Measurements from ENCODE around the gene SNX7. TPM values are rescaled to one million over a fixed set of nuclear protein-coding genes. Genes with fewer than 3 reads are reported as not detected.

Gene SNX7
- total RNA-seq, 2 donors from 2014 or later = 45.0 to 48.5 TPM

GRCh38 chr1:98669355-98670296 lies 8.1 kb downstream of the SNX7 start:
- no peaks in the 10 kb centered on the region for H3K36me3 ChIP-seq
- intact Hi-C loops (cut with DNase I) = no loop called here
- no peaks in the 10 kb centered on the region for H3K27me3 ChIP-seq
- H3K27ac ChIP-seq = no peak overlapping the region
- TF ChIP-seq CTCF (IDR thresholded peaks at IDR 0.05) = no peak
- no peak overlapping the region for H3K4me3 ChIP-seq
- DNase-seq = no peak
- no peak overlapping the region for H3K9ac ChIP-seq (ENCODE audit: low read depth in 2 of 2, low read length in 2 of 2)
- no peaks in the 10 kb centered on the region for H3K9me3 ChIP-seq
- H3K4me1 ChIP-seq = no peaks in the 10 kb centered on the region

- H3K4me1 ChIP-seq = no peaks in the 10 kb centered on the region
- H3K27me3 ChIP-seq = no peaks in the 10 kb centered on the region
- no peaks in the 10 kb centered on the region for H3K9me3 ChIP-seq
- intact Hi-C loops (cut with DNase I) = no loop called here
- no peak for TF ChIP-seq CTCF (IDR thresholded peaks at IDR 0.05)
- no peak overlapping the region for H3K4me3 ChIP-seq
- no peak for DNase-seq
- no peak overlapping the region for H3K27ac ChIP-seq
- H3K36me3 ChIP-seq = no peaks in the 10 kb centered on the region
- no peak overlapping the region for H3K9ac ChIP-seq (ENCODE audit: low read depth in 2 of 2, low read length in 2 of 2)
Observed at GRCh38 chr1:98672189-98672588, 10.7 kb downstream of the SNX7 start.

GRCh38 chr1:98674075-98674781 lies 12.7 kb downstream of the SNX7 start:
- no peak for TF ChIP-seq CTCF (IDR thresholded peaks at IDR 0.05)

DNA sequence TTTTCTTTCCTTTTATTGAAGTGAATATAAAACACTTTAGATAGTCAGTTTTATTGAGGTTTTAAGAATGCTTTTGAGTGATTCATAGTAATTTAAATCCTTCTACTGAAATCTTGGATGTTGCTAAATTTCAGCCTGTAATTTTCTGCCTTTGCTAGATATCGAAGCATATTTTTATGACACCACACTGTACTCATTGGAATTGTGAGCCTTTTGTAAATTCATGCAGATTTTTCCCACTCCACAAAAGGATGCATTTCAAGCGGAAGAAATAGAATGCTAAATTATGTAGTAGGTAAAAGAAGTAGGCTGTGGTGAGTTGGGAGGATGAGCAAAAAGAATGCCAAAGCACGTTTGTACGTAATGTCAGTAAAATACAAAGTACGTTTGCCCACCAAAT lies 13.8 kb downstream of the SNX7 start:
- no peaks in the 10 kb centered on the region for H3K36me3 ChIP-seq
- no peaks in the 10 kb centered on the region for H3K9me3 ChIP-seq
- H3K4me1 ChIP-seq = no peaks in the 10 kb centered on the region
- H3K27ac ChIP-seq = no peak overlapping the region
- H3K4me3 ChIP-seq = no peak overlapping the region
- H3K27me3 ChIP-seq = no peaks in the 10 kb centered on the region
- no peak for TF ChIP-seq CTCF (IDR thresholded peaks at IDR 0.05)
- intact Hi-C loops (cut with DNase I) = no loop called here
- no peak for DNase-seq
- H3K9ac ChIP-seq (ENCODE audit: low read depth in 2 of 2, low read length in 2 of 2) = no peak overlapping the region

More at GRCh38 chr1:98674075-98674781, 12.7 kb downstream of the SNX7 start:
- DNase-seq = no peak
- Histone ChIP-seq H3K9ac (ENCODE audit: low read depth in 2 of 2, low read length in 2 of 2) (no peak overlapping the region), H3K27ac (no peak overlapping the region), H3K9me3 (no peaks in the 10 kb centered on the region), H3K4me1 (no peaks in the 10 kb centered on the region), H3K36me3 (no peaks in the 10 kb centered on the region), H3K27me3 (no peaks in the 10 kb centered on the region), H3K4me3 (no peak overlapping the region)
- intact Hi-C loops (cut with DNase I) = no loop called here

DNA sequence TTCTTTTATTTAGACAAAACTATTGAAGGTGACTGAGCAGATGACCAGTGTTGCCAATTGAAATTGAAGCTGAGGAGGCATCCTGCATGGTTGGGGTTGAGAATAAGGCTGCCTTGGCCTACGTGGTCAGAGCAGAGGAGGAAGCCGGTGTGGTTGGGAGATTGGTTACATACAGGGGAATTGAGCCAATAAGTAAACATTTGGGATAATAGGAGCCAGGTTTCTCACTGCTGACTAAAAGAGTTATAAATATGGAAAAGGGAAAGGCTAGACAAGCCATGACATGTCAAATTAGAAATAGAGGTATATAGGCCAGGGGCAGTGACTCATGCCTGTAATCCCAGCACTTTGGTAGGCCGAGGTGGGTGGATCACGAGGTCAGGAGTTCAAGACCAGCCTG lies 15.8 kb downstream of the SNX7 start:
- TF ChIP-seq CTCF (IDR thresholded peaks at IDR 0.05) = no peak
- Histone ChIP-seq H3K27me3 (no peaks in the 10 kb centered on the region), H3K9ac (ENCODE audit: low read depth in 2 of 2, low read length in 2 of 2) (no peak overlapping the region), H3K36me3 (no peaks in the 10 kb centered on the region), H3K4me3 (no peak overlapping the region), H3K27ac (no peak overlapping the region), H3K4me1 (no peaks in the 10 kb centered on the region), H3K9me3 (no peaks in the 10 kb centered on the region)
- intact Hi-C loops (cut with DNase I) = no loop called here
- DNase-seq = no peak
